Natural killer cell (primary cell): ENCODE measurements around the gene VBP1. TPM values are rescaled to one million over a fixed set of nuclear protein-coding genes. Genes with fewer than 3 reads are reported as not detected.
"Not testable (repeated sequence)": the region's sequence is repeated elsewhere in the genome, so short reads cannot be mapped to it uniquely, and the experiment has no call there.

ENCODE experiments used
- ATAC-seq, 3 donors: fragments of 150-1000 bp in 2 of 3; fragments of 200-7000 bp in 1 of 3; cut with Tn5 transposase; 1 replicate in 1 of 3; 2 replicates in 2 of 3; pipeline ENCODE4 v1.10.0; 2021; ENCODE audit warnings: mild to moderate bottlenecking in 2 of 3, moderate library complexity in 2 of 3
- DNase-seq, 2 donors: peaks; one replicate each; pipeline versions ENCODE4 v3.0.0 to v3.0.0-alpha.2; 2013 to 2021; ENCODE audit warnings: mixed read lengths in 1 of 2
- H3K27ac ChIP-seq: one replicate; pipeline ENCODE4 v1.5.1; 2013; ENCODE audit warnings: mild to moderate bottlenecking, low read length
- H3K27me3 ChIP-seq: one replicate; pipeline ENCODE4 v1.6.1; 2013; ENCODE audit warnings: low read length; ENCODE audit not compliant: control insufficient read depth, insufficient read depth
- H3K36me3 ChIP-seq: one replicate; pipeline ENCODE4 v1.6.1; 2013; ENCODE audit warnings: low read length; ENCODE audit not compliant: control insufficient read depth, insufficient read depth
- H3K4me1 ChIP-seq: one replicate; pipeline ENCODE4 v1.6.1; 2013; ENCODE audit warnings: low read length; ENCODE audit not compliant: control insufficient read depth, insufficient read depth
- H3K4me3 ChIP-seq: one replicate; pipeline ENCODE4 v1.5.1; 2013; ENCODE audit warnings: low read length
- H3K9me3 ChIP-seq: one replicate; pipeline ENCODE4 v1.6.1; 2013; ENCODE audit warnings: low read length; ENCODE audit not compliant: control insufficient read depth, insufficient read depth
- H3K27ac Mint-ChIP-seq, 2 donors: one replicate each; pipeline ENCODE4 v1.8.0; 2022; ENCODE audit warnings: mild to moderate bottlenecking in 2 of 2, mixed read lengths in 2 of 2, moderate library complexity in 1 of 2
- H3K27me3 Mint-ChIP-seq, 2 donors: one replicate each; pipeline ENCODE4 v1.8.0; 2022; ENCODE audit warnings: low read depth in 2 of 2, mixed read lengths in 2 of 2
- H3K36me3 Mint-ChIP-seq: one replicate; pipeline ENCODE4 v1.8.0; 2022; ENCODE audit warnings: mixed read lengths
- H3K4me1 Mint-ChIP-seq, 2 donors: one replicate each; pipeline ENCODE4 v1.8.0; 2022; ENCODE audit warnings: mixed read lengths in 2 of 2
- H3K4me3 Mint-ChIP-seq: one replicate; pipeline ENCODE4 v1.8.0; 2022; ENCODE audit warnings: mild to moderate bottlenecking, moderate library complexity, mixed read lengths
- H3K9me3 Mint-ChIP-seq, 2 donors: one replicate each; pipeline ENCODE4 v1.8.0; 2022; ENCODE audit warnings: mixed read lengths in 2 of 2
- CTCF ChIP-seq: fragments of 200-600 bp; IDR thresholded peaks from one replicate; pipeline ENCODE4 v1.8.0; 2022; ENCODE audit warnings: antibody characterized with exemption
- WGBS: methylation state at CpG from one replicate; pipeline ENCODE4 v1.1.7; 2013; ENCODE audit warnings: missing lambda C conversion rate; ENCODE audit not compliant: insufficient coverage; 5-methylcytosine and 5-hydroxymethylcytosine counted together
- intact Hi-C: fragments of 100-400 bp; cut with micrococcal nuclease; formaldehyde crosslinking; loops from one replicate; pipeline ENCODE4 v1.14.2; 2022
- total RNA-seq, 4 donors: library from RNA; stranded (reverse); fragments of 120-200 nt in 1 of 4; gene quantifications; one replicate each; pipeline versions ENCODE4 v1.2.3 to v1.2.4, GENCODE V29; 2013 to 2022

The VBP1 gene
- total RNA-seq, 3 donors from 2014 or later (not counting 1 experiment from before 2014, with no cell fraction given): 18.7 to 24.6 (median 19.9) TPM

- Histone ChIP-seq H3K4me1 (peaks cover 9% of the 10 kb centered on the region), H3K36me3 (no peaks in the 10 kb centered on the region), H3K27me3 (no peaks in the 10 kb centered on the region), H3K4me3 (no peak overlapping the region), H3K27ac (no peak overlapping the region), H3K9me3 (no peaks in the 10 kb centered on the region)
- WGBS: no CpG with 5 or more reads among the region's 4 CpGs
- intact Hi-C loops: no loop called here
- no peaks in the 10 kb centered on the region for H3K36me3 Mint-ChIP-seq
- H3K4me3 Mint-ChIP-seq: no peak overlapping the region
- TF ChIP-seq CTCF: no peak
- no peaks in the 10 kb centered on the region for H3K27me3 Mint-ChIP-seq
- DNase-seq (no peak), ATAC-seq (no peak)
- H3K4me1 Mint-ChIP-seq: peaks cover 12 to 28% of the 10 kb centered on the region in 2 donors
- no peaks in the 10 kb centered on the region for H3K9me3 Mint-ChIP-seq
- H3K27ac Mint-ChIP-seq: no peak overlapping the region
These were observed 5.1 kb downstream of the VBP1 start for GRCh38 chrX:155221351-155221750.

GRCh38 chrX:155223746-155224145 lies 7.5 kb downstream of the VBP1 start:
- H3K9me3 Mint-ChIP-seq, H3K9me3 ChIP-seq, H3K4me1 ChIP-seq, H3K27me3 ChIP-seq, DNase-seq, H3K27ac Mint-ChIP-seq, H3K4me3 Mint-ChIP-seq, H3K36me3 Mint-ChIP-seq, H3K27me3 Mint-ChIP-seq, intact Hi-C loops, H3K4me3 ChIP-seq, ATAC-seq, H3K27ac ChIP-seq: not testable (repeated sequence)
- 100% methylated on average over 14 of the region's 30 CpGs for WGBS
- H3K36me3 ChIP-seq: peaks cover 15% of the 10 kb centered on the region
- peaks cover 0 to 10% of the 10 kb centered on the region in 2 donors for H3K4me1 Mint-ChIP-seq

- Mint-ChIP-seq H3K4me1 (peaks cover 0 to 7% of the 10 kb centered on the region in 2 donors), H3K4me3 (no peak overlapping the region), H3K9me3 (no peaks in the 10 kb centered on the region), H3K36me3 (no peaks in the 10 kb centered on the region), H3K27ac (no peak overlapping the region), H3K27me3 (no peaks in the 10 kb centered on the region)
- ATAC-seq: no peak
- 80% methylated on average over 2 of the region's 3 CpGs for WGBS
- Histone ChIP-seq H3K9me3 (no peaks in the 10 kb centered on the region), H3K4me1 (no peaks in the 10 kb centered on the region), H3K4me3 (no peak overlapping the region), H3K27me3 (no peaks in the 10 kb centered on the region), H3K36me3 (peaks cover 21% of the 10 kb centered on the region), H3K27ac (no peak overlapping the region)
- intact Hi-C loops: no loop called here
- DNase-seq: no peak
- TF ChIP-seq CTCF: no peak
These were observed 9.5 kb downstream of the VBP1 start for GRCh38 chrX:155225774-155226173.

- H3K9me3 ChIP-seq: no peaks in the 10 kb centered on the region
- no peak overlapping the region for H3K4me3 Mint-ChIP-seq
- peaks cover 30% of the 10 kb centered on the region for H3K36me3 ChIP-seq
- no peak overlapping the region for H3K27ac ChIP-seq
- no peak for TF ChIP-seq CTCF
- no peaks in the 10 kb centered on the region for H3K4me1 ChIP-seq
- DNase-seq (no peak), ATAC-seq (no peak)
- no peaks in the 10 kb centered on the region for H3K9me3 Mint-ChIP-seq
- intact Hi-C loops: no loop called here
- H3K4me3 ChIP-seq: no peak overlapping the region
- peaks cover 5 to 16% of the 10 kb centered on the region in 2 donors for H3K4me1 Mint-ChIP-seq
- H3K36me3 Mint-ChIP-seq: no peaks in the 10 kb centered on the region
- peak overlapping the region in 1 of 2 donors; percentile 57 for H3K27ac Mint-ChIP-seq
- H3K27me3 Mint-ChIP-seq: no peaks in the 10 kb centered on the region
- H3K27me3 ChIP-seq: no peaks in the 10 kb centered on the region
These were observed 14.9 kb downstream of the VBP1 start for GRCh38 chrX:155231163-155231562.
